Breast epithelium (tissue), 3 donors: ENCODE data around the gene RTCB.

Source experiments
- CTCF ChIP-seq, 3 donors: fragments of 450-650 bp; IDR thresholded peaks; one replicate each; pipeline ENCODE4 v1.5.1; 2016 to 2017; ENCODE audit warnings: antibody characterized with exemption in 3 of 3, mild to moderate bottlenecking in 3 of 3, moderate library complexity in 3 of 3
- POLR2A ChIP-seq: fragments of 450-650 bp; IDR thresholded peaks from one replicate; pipeline ENCODE4 v1.6.1; 2016; ENCODE audit warnings: antibody characterized with exemption, mild to moderate bottlenecking, moderate library complexity
- POLR2AphosphoS5 ChIP-seq, 3 donors: sonication (generic); formaldehyde crosslinking; IDR thresholded peaks; one replicate each; pipeline ENCODE4 v1.6.1; 2017; ENCODE audit warnings: antibody characterized with exemption in 3 of 3

- TF ChIP-seq CTCF (IDR thresholded peaks at IDR 0.05) (no peak), POLR2A (no peak), POLR2AphosphoS5 (IDR thresholded peaks at IDR 0.05) (no peak)
These were observed 50.8 kb downstream of the RTCB start for GRCh38 chr22:32361257-32361656.
